ENCODE data around the gene CFAP46. TPM values are rescaled to one million over a fixed set of nuclear protein-coding genes. Genes with fewer than 3 reads are reported as not detected.
"Not testable (repeated sequence)": the region's sequence is repeated elsewhere in the genome, so short reads cannot be mapped to it uniquely, and the experiment has no call there.

Gene CFAP46
- total and polyA plus RNA-seq, 8 donors: 1.2 to 5.2 (median 3.5) TPM

DNA sequence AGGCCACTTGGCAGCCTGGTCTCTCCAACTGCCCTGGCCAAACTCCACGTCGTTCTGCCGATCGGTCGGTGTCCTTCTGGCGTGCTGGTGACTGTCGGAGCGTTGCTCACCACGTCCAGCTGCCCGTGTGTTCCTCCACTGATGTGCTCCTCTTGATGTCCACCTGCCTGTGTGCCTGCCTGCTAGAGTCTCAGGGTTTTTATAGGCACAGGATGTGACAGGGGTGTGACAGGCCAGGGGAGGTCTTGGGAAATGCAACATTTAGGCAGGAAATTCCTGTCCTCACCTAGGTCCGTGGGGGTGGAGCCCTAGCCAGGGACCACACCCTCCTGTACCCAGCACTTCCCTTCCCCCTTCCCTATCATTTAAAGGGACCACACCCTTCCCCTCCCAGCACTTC lies 25.2 kb upstream of the CFAP46 start:
- Histone ChIP-seq H3K27ac (no peak overlapping the region), H3K27me3 (peaks cover 0 to 44% of the 10 kb centered on the region in 2 donors), H3K36me3 (no peaks in the 10 kb centered on the region), H3K4me3 (no peak overlapping the region), H3K9me3 (no peaks in the 10 kb centered on the region), H3K4me1 (peaks cover 0 to 6% of the 10 kb centered on the region in 2 donors)
- intact Hi-C loops (cut with DNase I): no loop called here
- TF ChIP-seq, protein P1, sequence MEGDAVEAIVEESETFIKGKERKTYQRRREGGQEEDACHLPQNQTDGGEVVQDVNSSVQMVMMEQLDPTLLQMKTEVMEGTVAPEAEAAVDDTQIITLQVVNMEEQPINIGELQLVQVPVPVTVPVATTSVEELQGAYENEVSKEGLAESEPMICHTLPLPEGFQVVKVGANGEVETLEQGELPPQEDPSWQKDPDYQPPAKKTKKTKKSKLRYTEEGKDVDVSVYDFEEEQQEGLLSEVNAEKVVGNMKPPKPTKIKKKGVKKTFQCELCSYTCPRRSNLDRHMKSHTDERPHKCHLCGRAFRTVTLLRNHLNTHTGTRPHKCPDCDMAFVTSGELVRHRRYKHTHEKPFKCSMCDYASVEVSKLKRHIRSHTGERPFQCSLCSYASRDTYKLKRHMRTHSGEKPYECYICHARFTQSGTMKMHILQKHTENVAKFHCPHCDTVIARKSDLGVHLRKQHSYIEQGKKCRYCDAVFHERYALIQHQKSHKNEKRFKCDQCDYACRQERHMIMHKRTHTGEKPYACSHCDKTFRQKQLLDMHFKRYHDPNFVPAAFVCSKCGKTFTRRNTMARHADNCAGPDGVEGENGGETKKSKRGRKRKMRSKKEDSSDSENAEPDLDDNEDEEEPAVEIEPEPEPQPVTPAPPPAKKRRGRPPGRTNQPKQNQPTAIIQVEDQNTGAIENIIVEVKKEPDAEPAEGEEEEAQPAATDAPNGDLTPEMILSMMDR (IDR thresholded peaks at IDR 0.05): no peak
- DNase-seq (peak in 2 of 4 donors; percentile 26 to 47), ATAC-seq (no peak)

DNA sequence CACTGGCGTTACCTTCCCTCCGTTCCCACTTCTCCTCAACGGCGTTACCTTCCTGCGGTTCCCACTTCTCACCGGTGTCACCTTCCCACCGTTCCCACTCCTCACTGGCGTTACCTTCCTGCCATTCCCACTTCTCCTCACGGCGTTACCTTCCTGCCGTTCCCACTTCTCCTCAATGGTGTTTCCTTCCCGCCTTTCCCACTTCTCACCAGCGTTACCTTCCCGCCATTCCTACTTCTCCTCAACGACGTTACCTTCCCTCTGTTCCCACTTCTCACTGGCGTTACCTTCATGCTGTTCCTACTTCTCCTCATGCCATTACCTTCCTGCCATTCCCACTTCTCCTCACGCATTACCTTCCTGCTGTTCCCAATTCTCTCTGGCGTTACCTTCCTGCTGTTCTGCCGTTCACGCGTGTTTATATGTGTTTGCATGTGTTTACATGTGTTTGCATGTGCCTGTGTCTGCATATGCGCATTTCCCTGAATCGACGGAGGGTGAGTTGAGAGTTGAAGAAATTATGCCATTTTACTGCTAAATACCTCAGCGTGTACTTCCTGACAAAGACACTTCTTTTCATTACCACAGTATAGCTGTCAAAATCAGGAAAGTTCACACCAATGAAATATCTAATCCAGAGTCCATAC lies 23.2 kb upstream of the CFAP46 start:
- DNase-seq: peak in 1 of 4 donors; percentile 28
- ATAC-seq: no peak
- intact Hi-C loops (cut with DNase I): no loop called here
- Histone ChIP-seq H3K27me3 (peaks cover 0 to 44% of the 10 kb centered on the region in 2 donors), H3K27ac (no peak overlapping the region), H3K4me1 (peaks cover 0 to 14% of the 10 kb centered on the region in 2 donors), H3K4me3 (no peak overlapping the region), H3K36me3 (no peaks in the 10 kb centered on the region), H3K9me3 (no peaks in the 10 kb centered on the region)
- TF ChIP-seq, protein P1 (IDR thresholded peaks at IDR 0.05): no peak

DNA sequence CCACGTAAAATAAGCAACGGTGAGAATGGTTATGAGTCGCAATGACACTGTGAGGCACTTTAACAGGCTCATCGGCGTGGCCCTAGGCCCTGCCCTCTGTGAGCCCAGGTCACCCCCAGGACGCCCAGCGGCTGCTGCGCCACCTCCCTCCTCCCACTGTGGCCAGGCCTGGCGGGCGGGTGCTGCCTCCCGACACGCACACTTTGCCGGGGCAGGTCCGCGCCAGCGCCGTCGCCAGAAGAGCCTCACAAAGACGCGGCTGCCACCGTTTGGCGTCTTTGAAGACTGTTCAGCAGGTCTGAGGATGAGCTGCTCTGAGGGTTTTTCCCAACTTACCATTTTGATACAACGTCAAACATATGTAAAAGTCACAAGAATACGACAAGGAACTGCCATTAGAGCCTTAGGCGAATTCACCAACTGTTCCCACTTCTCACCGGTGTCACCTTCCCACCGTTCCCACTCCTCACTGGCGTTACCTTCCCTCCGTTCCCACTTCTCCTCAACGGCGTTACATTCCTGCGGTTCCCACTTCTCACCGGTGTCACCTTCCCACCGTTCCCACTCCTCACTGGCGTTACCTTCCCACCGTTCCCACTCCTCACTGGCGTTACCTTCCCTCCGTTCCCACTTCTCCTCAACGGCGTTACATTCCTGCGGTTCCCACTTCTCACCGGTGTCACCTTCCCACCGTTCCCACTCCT lies 22.5 kb upstream of the CFAP46 start:
- H3K4me3 ChIP-seq: peak overlapping the region in 1 of 2 donors; percentile 11
- ATAC-seq: not testable (repeated sequence)

DNA sequence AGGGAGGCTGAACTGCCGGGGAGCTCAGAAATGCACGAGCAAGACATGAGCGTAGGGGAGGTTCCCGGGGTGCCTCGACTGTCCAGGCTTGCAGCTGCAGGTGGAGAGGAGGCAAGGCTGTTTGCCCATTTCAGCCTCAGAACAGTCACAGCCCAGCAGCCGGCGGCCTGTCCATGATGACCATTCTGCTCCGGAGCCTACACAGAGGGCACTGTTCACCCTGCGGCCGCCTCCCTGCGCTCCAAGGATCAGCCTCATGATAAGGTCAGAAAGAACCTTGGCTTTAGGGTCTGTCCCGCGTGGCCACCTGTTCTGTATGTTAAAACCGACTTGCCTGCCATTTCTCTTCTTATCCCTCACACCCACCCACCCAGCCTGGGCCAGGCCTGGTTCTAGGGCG lies 21.9 kb upstream of the CFAP46 start:
- H3K27me3 ChIP-seq: peaks cover 0 to 55% of the 10 kb centered on the region in 2 donors
- no peaks in the 10 kb centered on the region for H3K9me3 ChIP-seq
- no peak overlapping the region for H3K27ac ChIP-seq
- DNase-seq (peak in 2 of 4 donors; percentile 26 to 67), ATAC-seq (no peak)
- intact Hi-C loops (cut with DNase I): no loop called here
- TF ChIP-seq, protein P1 (IDR thresholded peaks at IDR 0.05): no peak
- H3K36me3 ChIP-seq: no peaks in the 10 kb centered on the region
- peaks cover 0 to 14% of the 10 kb centered on the region in 2 donors for H3K4me1 ChIP-seq
- H3K4me3 ChIP-seq: peak overlapping the region in 1 of 2 donors; percentile 11

More for the DNA sequence above, 22.5 kb upstream of the CFAP46 start:
- H3K27me3 ChIP-seq: peaks cover 0 to 49% of the 10 kb centered on the region in 2 donors
- intact Hi-C loops (cut with DNase I); H3K9me3 ChIP-seq; H3K27ac ChIP-seq; H3K36me3 ChIP-seq: not testable (repeated sequence)
- peaks cover 0 to 14% of the 10 kb centered on the region in 2 donors for H3K4me1 ChIP-seq
- peak in 2 of 4 donors; percentile 27 to 80 for DNase-seq

DNA sequence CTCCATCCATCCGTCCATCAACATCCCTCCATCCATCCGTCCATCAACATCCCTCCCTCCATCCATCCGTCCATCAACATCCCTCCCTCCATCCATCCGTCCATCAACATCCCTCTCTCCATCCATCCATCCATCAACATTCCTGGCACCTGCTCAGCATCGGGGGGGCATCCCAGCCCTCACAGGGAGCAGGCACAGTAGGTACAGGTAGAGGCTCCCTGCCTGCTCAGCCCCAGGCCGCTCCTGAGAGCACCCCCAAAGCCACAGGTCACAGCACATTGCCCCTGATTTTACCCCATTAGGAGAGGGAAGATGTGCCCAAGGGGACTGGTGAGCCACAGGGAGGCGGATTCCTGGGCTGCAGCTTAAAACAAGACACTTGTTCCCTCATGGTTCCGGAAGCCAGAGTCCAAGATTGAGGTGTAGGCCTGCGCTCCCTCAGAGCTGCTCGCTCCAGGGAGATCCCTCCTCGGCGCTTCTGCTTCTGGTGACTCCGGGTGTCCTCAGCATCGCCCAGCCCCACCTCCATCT lies 21.1 kb upstream of the CFAP46 start:
- DNase-seq: peak in 1 of 4 donors; percentile 28
- Histone ChIP-seq H3K27ac (no peak overlapping the region), H3K36me3 (no peaks in the 10 kb centered on the region), H3K4me1 (peaks cover 0 to 14% of the 10 kb centered on the region in 2 donors), H3K4me3 (no peak overlapping the region), H3K9me3 (no peaks in the 10 kb centered on the region), H3K27me3 (peaks cover 0 to 58% of the 10 kb centered on the region in 2 donors)
- ATAC-seq: no peak
- intact Hi-C loops (cut with DNase I): no loop called here
- TF ChIP-seq, protein P1 (IDR thresholded peaks at IDR 0.05): no peak

Measured in left lung (tissue), 10 donors.